GM12875 (cell line): Measurements from ENCODE around the gene RASAL2.
A peak's percentile ranks its signal among the peaks of the same experiment; 100 is the strongest.
"Not testable (repeated sequence)": the region's sequence is repeated elsewhere in the genome, so short reads cannot be mapped to it uniquely, and the experiment has no call there.

Source experiments
- H3K4me3 ChIP-seq: one replicate; pipeline ENCODE4 v1.5.1; 2011; ENCODE audit warnings: low read depth, low read length, control low read depth
- CTCF ChIP-seq: IDR thresholded peaks from 2 replicates; pipeline ENCODE4 v1.5.1; 2011; ENCODE audit warnings: low read depth, mild to moderate bottlenecking, control low read depth, inconsistent platforms, low read length, moderate library complexity, borderline replicate concordance; ENCODE audit not compliant: insufficient read depth

Gene RASAL2

GRCh38 chr1:178183796-178184195 is 89.9 kb downstream of the RASAL2 start:
- no peak for TF ChIP-seq CTCF
- no peak overlapping the region for H3K4me3 ChIP-seq

- H3K4me3 ChIP-seq: no peak overlapping the region
- TF ChIP-seq CTCF: no peak
These were observed 94.4 kb downstream of the RASAL2 start for GRCh38 chr1:178188306-178188705.

GRCh38 chr1:178189814-178190213 is 95.9 kb downstream of the RASAL2 start:
- no peak overlapping the region for H3K4me3 ChIP-seq
- TF ChIP-seq CTCF: peak; percentile 79

GRCh38 chr1:178190881-178191280 is 97.0 kb downstream of the RASAL2 start:
- H3K4me3 ChIP-seq: no peak overlapping the region
- no peak for TF ChIP-seq CTCF

- no peak overlapping the region for H3K4me3 ChIP-seq
- no peak for TF ChIP-seq CTCF
These were observed 98.8 kb downstream of the RASAL2 start for GRCh38 chr1:178192686-178193085.

GRCh38 chr1:178196631-178197030 is 102.7 kb downstream of the RASAL2 start:
- TF ChIP-seq CTCF: no peak
- H3K4me3 ChIP-seq: no peak overlapping the region

GRCh38 chr1:178202095-178202494 is 108.2 kb downstream of the RASAL2 start:
- not testable (repeated sequence) for H3K4me3 ChIP-seq

GRCh38 chr1:178202546-178202945 is 108.6 kb downstream of the RASAL2 start:
- not testable (repeated sequence) for H3K4me3 ChIP-seq

- H3K4me3 ChIP-seq: not testable (repeated sequence)
These were observed 114.5 kb downstream of the RASAL2 start for GRCh38 chr1:178208269-178208856.
